ENCODE measurements around the gene SPSB1. TPM values are rescaled to one million over a fixed set of nuclear protein-coding genes. Genes with fewer than 3 reads are reported as not detected.

The SPSB1 gene
- total RNA-seq, 1 donor, result 23.2 TPM

- Histone ChIP-seq H3K27me3 (ENCODE audit: insufficient read depth, low read length) (no peaks in the 10 kb centered on the region), H3K4me1 (ENCODE audit: insufficient read depth, low read length) (peaks cover 11% of the 10 kb centered on the region), H3K36me3 (ENCODE audit: insufficient read depth, low read length) (no peaks in the 10 kb centered on the region), H3K9me3 (ENCODE audit: low read depth, low read length) (no peaks in the 10 kb centered on the region), H3K27ac (ENCODE audit: low read depth, low read length) (no peak overlapping the region), H2AFZ (ENCODE audit: low read length) (peak overlapping the region; percentile 83), H3K79me2 (ENCODE audit: insufficient read depth, low read length) (no peaks in the 10 kb centered on the region), H3K4me3 (ENCODE audit: insufficient read depth, low read length) (no peak overlapping the region), H4K20me1 (ENCODE audit: insufficient read depth, low read length) (peaks cover 3% of the 10 kb centered on the region), H3K4me2 (ENCODE audit: insufficient read depth, low read length) (peak overlapping the region; percentile 65)
- DNase-seq (ENCODE audit: insufficient read length, low spot score, missing footprints), result no peak
- no peak for TF ChIP-seq CTCF (IDR thresholded peaks at IDR 0.05; ENCODE audit: extremely low read depth, low read depth, low read length)
These were observed 83.7 kb downstream of the SPSB1 start for GRCh38 chr1:9376430-9376829.

GRCh38 chr1:9376886-9377333 is 84.2 kb downstream of the SPSB1 start:
- Histone ChIP-seq H3K27me3 (ENCODE audit: insufficient read depth, low read length) (no peaks in the 10 kb centered on the region), H3K9me3 (ENCODE audit: low read depth, low read length) (no peaks in the 10 kb centered on the region), H3K79me2 (ENCODE audit: insufficient read depth, low read length) (no peaks in the 10 kb centered on the region), H3K4me3 (ENCODE audit: insufficient read depth, low read length) (peak overlapping the region; percentile 39), H3K27ac (ENCODE audit: low read depth, low read length) (no peak overlapping the region), H3K4me1 (ENCODE audit: insufficient read depth, low read length) (peaks cover 11% of the 10 kb centered on the region), H3K36me3 (ENCODE audit: insufficient read depth, low read length) (no peaks in the 10 kb centered on the region), H2AFZ (ENCODE audit: low read length) (peak overlapping the region; percentile 83), H4K20me1 (ENCODE audit: insufficient read depth, low read length) (peaks cover 2% of the 10 kb centered on the region), H3K4me2 (ENCODE audit: insufficient read depth, low read length) (peak overlapping the region; percentile 65)
- no peak for TF ChIP-seq CTCF (IDR thresholded peaks at IDR 0.05; ENCODE audit: extremely low read depth, low read depth, low read length)
- peak; percentile 94 for DNase-seq (ENCODE audit: insufficient read length, low spot score, missing footprints)

- Histone ChIP-seq H3K79me2 (ENCODE audit: insufficient read depth, low read length) (no peaks in the 10 kb centered on the region), H3K4me1 (ENCODE audit: insufficient read depth, low read length) (peaks cover 11% of the 10 kb centered on the region), H3K9me3 (ENCODE audit: low read depth, low read length) (no peaks in the 10 kb centered on the region), H3K27me3 (ENCODE audit: insufficient read depth, low read length) (no peaks in the 10 kb centered on the region), H4K20me1 (ENCODE audit: insufficient read depth, low read length) (no peaks in the 10 kb centered on the region), H3K36me3 (ENCODE audit: insufficient read depth, low read length) (no peaks in the 10 kb centered on the region), H3K4me2 (ENCODE audit: insufficient read depth, low read length) (no peak overlapping the region), H2AFZ (ENCODE audit: low read length) (no peak overlapping the region), H3K4me3 (ENCODE audit: insufficient read depth, low read length) (no peak overlapping the region), H3K27ac (ENCODE audit: low read depth, low read length) (no peak overlapping the region)
- peak; percentile 41 for DNase-seq (ENCODE audit: insufficient read length, low spot score, missing footprints)
- TF ChIP-seq CTCF (IDR thresholded peaks at IDR 0.05; ENCODE audit: extremely low read depth, low read depth, low read length), result no peak
These were observed 86.1 kb downstream of the SPSB1 start for GRCh38 chr1:9378801-9379200.

- no peaks in the 10 kb centered on the region for H3K36me3 ChIP-seq (ENCODE audit: insufficient read depth, low read length)
- DNase-seq (ENCODE audit: insufficient read length, low spot score, missing footprints), result peak; percentile 84
- no peak for TF ChIP-seq CTCF (IDR thresholded peaks at IDR 0.05; ENCODE audit: extremely low read depth, low read depth, low read length)
These were observed 88.0 kb downstream of the SPSB1 start for GRCh38 chr1:9380711-9381110.

More at GRCh38 chr1:9380711-9381110, 88.0 kb downstream of the SPSB1 start:
- H3K9me3 ChIP-seq (ENCODE audit: low read depth, low read length), result no peaks in the 10 kb centered on the region
- H3K79me2 ChIP-seq (ENCODE audit: insufficient read depth, low read length), result no peaks in the 10 kb centered on the region
- no peak overlapping the region for H3K4me2 ChIP-seq (ENCODE audit: insufficient read depth, low read length)
- H2AFZ ChIP-seq (ENCODE audit: low read length), result no peak overlapping the region
- H3K27ac ChIP-seq (ENCODE audit: low read depth, low read length), result no peak overlapping the region
- peaks cover 11% of the 10 kb centered on the region for H3K4me1 ChIP-seq (ENCODE audit: insufficient read depth, low read length)
- no peaks in the 10 kb centered on the region for H4K20me1 ChIP-seq (ENCODE audit: insufficient read depth, low read length)
- H3K27me3 ChIP-seq (ENCODE audit: insufficient read depth, low read length), result no peaks in the 10 kb centered on the region
- H3K4me3 ChIP-seq (ENCODE audit: insufficient read depth, low read length), result no peak overlapping the region
